Activated T-cell treated with anti-CD3 and anti-CD28 coated beads, Interleukin-2, amount 50 U/mL, for 24 hours (primary cell): ENCODE measurements around the gene MACC1.

Experiments used
- DNase-seq: peaks from one replicate; pipeline ENCODE4 v3.0.0-alpha.2; 2020
- H3K27ac Mint-ChIP-seq: 2 replicates; pipeline ENCODE4 v1.8.0; 2020; ENCODE audit warnings: mild to moderate bottlenecking, mixed read lengths
- H3K27me3 Mint-ChIP-seq: 2 replicates; pipeline ENCODE4 v1.8.0; 2020; ENCODE audit warnings: mixed read lengths
- H3K36me3 Mint-ChIP-seq: 2 replicates; pipeline ENCODE4 v1.8.0; 2020; ENCODE audit warnings: low read depth, mixed read lengths
- H3K4me1 Mint-ChIP-seq: 2 replicates; pipeline ENCODE4 v1.8.0; 2020; ENCODE audit warnings: low read depth, mixed read lengths
- H3K4me3 Mint-ChIP-seq: 2 replicates; pipeline ENCODE4 v1.8.0; 2020; ENCODE audit warnings: mild to moderate bottlenecking, moderate library complexity, mixed read lengths
- H3K9me3 Mint-ChIP-seq: 2 replicates; pipeline ENCODE4 v1.8.0; 2020; ENCODE audit warnings: mixed read lengths

The MACC1 gene

DNA sequence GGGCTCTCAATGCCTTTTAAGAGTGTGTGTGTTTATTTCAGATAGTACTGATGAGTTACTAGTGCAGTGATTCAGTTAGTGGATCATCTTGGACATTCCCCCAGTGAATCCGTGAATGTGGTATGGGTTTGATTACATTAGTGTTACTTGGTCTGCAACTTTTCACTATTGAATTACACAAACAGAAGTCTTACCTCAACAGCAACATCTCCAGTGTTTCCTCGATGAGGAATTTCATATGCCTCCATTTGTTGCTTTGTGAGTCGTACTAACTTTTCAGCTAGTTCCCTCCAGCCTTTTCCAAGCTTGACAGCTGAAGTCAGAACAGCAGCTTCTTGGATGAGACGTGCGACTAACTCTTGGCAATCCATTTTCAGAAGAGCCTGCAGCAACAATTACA is 63.2 kb downstream of the MACC1 start:
- DNase-seq = no peak
- no peaks in the 10 kb centered on the region for H3K27me3 Mint-ChIP-seq
- no peaks in the 10 kb centered on the region for H3K36me3 Mint-ChIP-seq
- no peaks in the 10 kb centered on the region for H3K4me1 Mint-ChIP-seq
- H3K9me3 Mint-ChIP-seq = peaks cover 3% of the 10 kb centered on the region
- no peak overlapping the region for H3K27ac Mint-ChIP-seq
- H3K4me3 Mint-ChIP-seq = no peak overlapping the region

GRCh38 chr7:20153567-20153966 is 63.6 kb downstream of the MACC1 start:
- Mint-ChIP-seq H3K27ac (no peak overlapping the region), H3K27me3 (no peaks in the 10 kb centered on the region), H3K9me3 (peaks cover 3% of the 10 kb centered on the region), H3K4me3 (no peak overlapping the region), H3K36me3 (no peaks in the 10 kb centered on the region), H3K4me1 (no peaks in the 10 kb centered on the region)
- no peak for DNase-seq

- peaks cover 3% of the 10 kb centered on the region for H3K9me3 Mint-ChIP-seq
- no peaks in the 10 kb centered on the region for H3K27me3 Mint-ChIP-seq
- DNase-seq = no peak
- no peaks in the 10 kb centered on the region for H3K4me1 Mint-ChIP-seq
- H3K4me3 Mint-ChIP-seq = no peak overlapping the region
- no peak overlapping the region for H3K27ac Mint-ChIP-seq
- no peaks in the 10 kb centered on the region for H3K36me3 Mint-ChIP-seq
These were observed 64.7 kb downstream of the MACC1 start for GRCh38 chr7:20152511-20152910.

GRCh38 chr7:20151708-20152456 is 65.3 kb downstream of the MACC1 start:
- Mint-ChIP-seq H3K4me1 (no peaks in the 10 kb centered on the region), H3K36me3 (no peaks in the 10 kb centered on the region), H3K4me3 (no peak overlapping the region), H3K9me3 (peaks cover 3% of the 10 kb centered on the region), H3K27me3 (no peaks in the 10 kb centered on the region), H3K27ac (no peak overlapping the region)
- no peak for DNase-seq

GRCh38 chr7:20146451-20146850 is 70.7 kb downstream of the MACC1 start:
- Mint-ChIP-seq H3K27ac (no peak overlapping the region), H3K36me3 (no peaks in the 10 kb centered on the region), H3K27me3 (no peaks in the 10 kb centered on the region), H3K4me1 (no peaks in the 10 kb centered on the region), H3K9me3 (peaks cover 3% of the 10 kb centered on the region), H3K4me3 (no peak overlapping the region)
- no peak for DNase-seq

- Mint-ChIP-seq H3K36me3 (no peaks in the 10 kb centered on the region), H3K4me1 (no peaks in the 10 kb centered on the region), H3K27ac (no peak overlapping the region), H3K27me3 (no peaks in the 10 kb centered on the region), H3K9me3 (no peaks in the 10 kb centered on the region), H3K4me3 (no peak overlapping the region)
- DNase-seq = no peak
These were observed 72.4 kb downstream of the MACC1 start for GRCh38 chr7:20144801-20145200.

DNA sequence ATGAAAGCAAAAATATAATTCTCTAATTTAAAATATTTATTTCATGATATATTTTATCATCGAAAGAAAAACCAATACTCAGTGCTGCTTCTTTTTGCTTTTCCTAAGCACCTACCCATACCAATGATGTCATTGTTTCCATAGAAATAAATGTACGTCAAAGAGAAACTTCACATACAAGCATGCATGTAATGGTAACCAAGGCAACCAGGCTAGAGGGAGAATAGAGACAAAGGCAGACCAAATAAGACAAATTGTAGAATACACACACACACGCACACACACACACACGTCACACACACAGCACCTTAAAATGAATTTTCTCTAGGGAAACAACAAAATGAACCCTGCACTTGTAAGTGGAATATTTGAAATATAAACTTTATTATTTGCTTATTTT is 75.5 kb downstream of the MACC1 start:
- no peak for DNase-seq
- H3K4me3 Mint-ChIP-seq = no peak overlapping the region
- H3K9me3 Mint-ChIP-seq = no peaks in the 10 kb centered on the region
- H3K4me1 Mint-ChIP-seq = no peaks in the 10 kb centered on the region
- no peaks in the 10 kb centered on the region for H3K36me3 Mint-ChIP-seq
- H3K27me3 Mint-ChIP-seq = no peaks in the 10 kb centered on the region
- H3K27ac Mint-ChIP-seq = no peak overlapping the region

GRCh38 chr7:20141002-20141345 is 76.2 kb downstream of the MACC1 start:
- no peak for DNase-seq
- Mint-ChIP-seq H3K4me3 (no peak overlapping the region), H3K27ac (no peak overlapping the region), H3K4me1 (no peaks in the 10 kb centered on the region), H3K27me3 (no peaks in the 10 kb centered on the region), H3K36me3 (no peaks in the 10 kb centered on the region), H3K9me3 (no peaks in the 10 kb centered on the region)

GRCh38 chr7:20140291-20141001 is 76.7 kb downstream of the MACC1 start:
- Mint-ChIP-seq H3K4me3 (no peak overlapping the region), H3K27me3 (no peaks in the 10 kb centered on the region), H3K4me1 (no peaks in the 10 kb centered on the region), H3K9me3 (no peaks in the 10 kb centered on the region), H3K27ac (no peak overlapping the region), H3K36me3 (no peaks in the 10 kb centered on the region)
- DNase-seq = no peak

GRCh38 chr7:20136647-20137046 is 80.5 kb downstream of the MACC1 start:
- H3K36me3 Mint-ChIP-seq = no peaks in the 10 kb centered on the region
- no peaks in the 10 kb centered on the region for H3K9me3 Mint-ChIP-seq
- no peaks in the 10 kb centered on the region for H3K27me3 Mint-ChIP-seq
- no peaks in the 10 kb centered on the region for H3K4me1 Mint-ChIP-seq
- no peak overlapping the region for H3K27ac Mint-ChIP-seq
- H3K4me3 Mint-ChIP-seq = no peak overlapping the region
- DNase-seq = no peak

GRCh38 chr7:20133803-20134202 is 83.4 kb downstream of the MACC1 start:
- no peaks in the 10 kb centered on the region for H3K4me1 Mint-ChIP-seq
- no peak overlapping the region for H3K4me3 Mint-ChIP-seq
- no peak for DNase-seq
- H3K9me3 Mint-ChIP-seq = no peaks in the 10 kb centered on the region
- H3K27me3 Mint-ChIP-seq = no peaks in the 10 kb centered on the region
- H3K36me3 Mint-ChIP-seq = no peaks in the 10 kb centered on the region
- H3K27ac Mint-ChIP-seq = no peak overlapping the region

- no peaks in the 10 kb centered on the region for H3K36me3 Mint-ChIP-seq
- DNase-seq = no peak
- no peaks in the 10 kb centered on the region for H3K4me1 Mint-ChIP-seq
- H3K27ac Mint-ChIP-seq = no peak overlapping the region
- H3K4me3 Mint-ChIP-seq = no peak overlapping the region
- H3K27me3 Mint-ChIP-seq = no peaks in the 10 kb centered on the region
- no peaks in the 10 kb centered on the region for H3K9me3 Mint-ChIP-seq
These were observed 84.6 kb downstream of the MACC1 start for GRCh38 chr7:20132585-20132984.

DNA sequence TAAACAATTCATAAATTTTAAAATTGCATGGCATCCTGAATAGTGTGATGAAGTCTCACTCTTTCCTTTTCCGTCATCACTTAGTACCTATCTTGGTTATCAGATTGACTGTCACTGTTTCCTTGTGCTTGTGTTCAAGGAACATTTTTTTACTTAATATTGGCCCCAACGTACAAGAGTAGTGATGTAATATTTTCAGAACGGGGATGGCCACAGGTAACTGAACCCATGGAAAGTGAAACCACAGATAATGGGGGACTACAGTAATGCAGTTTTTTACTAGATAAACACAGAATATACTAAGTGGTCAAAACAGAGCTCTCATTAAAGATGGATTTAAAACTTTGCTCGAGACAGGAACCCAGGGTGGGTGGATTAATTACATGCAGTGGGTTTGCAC is 85.4 kb downstream of the MACC1 start:
- Mint-ChIP-seq H3K4me1 (no peaks in the 10 kb centered on the region), H3K4me3 (no peak overlapping the region), H3K9me3 (no peaks in the 10 kb centered on the region), H3K27me3 (no peaks in the 10 kb centered on the region), H3K27ac (no peak overlapping the region), H3K36me3 (no peaks in the 10 kb centered on the region)
- no peak for DNase-seq

DNA sequence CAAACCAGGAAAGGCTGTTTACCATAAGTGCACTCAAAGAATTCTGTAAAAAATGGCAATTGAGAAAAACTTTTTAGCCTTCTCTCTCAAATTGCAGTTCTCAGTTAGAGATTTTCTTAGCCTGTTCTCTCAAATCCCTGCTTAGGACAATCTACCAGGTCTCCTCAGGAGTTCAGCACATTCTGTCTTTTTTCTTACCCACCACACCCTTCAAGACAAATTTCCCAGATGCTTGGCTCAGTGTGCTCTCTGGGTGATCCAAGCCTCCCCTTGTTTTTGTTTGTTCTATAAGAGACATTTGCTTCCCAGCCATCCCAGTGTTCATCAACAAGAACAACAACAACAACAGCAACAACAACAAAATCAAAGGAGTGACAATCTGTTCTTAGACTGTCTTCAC is 87.3 kb downstream of the MACC1 start:
- no peaks in the 10 kb centered on the region for H3K27me3 Mint-ChIP-seq
- H3K4me1 Mint-ChIP-seq = no peaks in the 10 kb centered on the region
- no peaks in the 10 kb centered on the region for H3K36me3 Mint-ChIP-seq
- no peaks in the 10 kb centered on the region for H3K9me3 Mint-ChIP-seq
- no peak overlapping the region for H3K27ac Mint-ChIP-seq
- no peak overlapping the region for H3K4me3 Mint-ChIP-seq
- no peak for DNase-seq

DNA sequence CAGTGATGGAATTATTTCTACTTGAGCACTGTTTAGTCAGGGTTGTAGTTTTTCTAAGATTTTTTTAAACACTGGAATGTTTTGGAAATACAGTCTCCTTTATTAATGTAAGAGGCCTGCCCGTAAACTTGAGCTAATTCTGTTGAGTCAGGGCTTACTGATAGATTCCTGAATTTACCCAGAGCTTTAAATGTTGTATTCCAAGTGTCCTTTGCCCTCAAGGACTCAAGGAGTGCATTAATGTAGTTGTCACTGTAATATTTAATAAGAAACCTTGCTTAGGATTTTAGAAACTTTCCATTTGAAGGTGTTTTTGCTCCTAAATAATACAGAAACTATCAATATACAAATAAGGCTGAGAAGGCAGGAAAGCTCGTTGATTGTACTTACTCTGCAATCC is 89.2 kb downstream of the MACC1 start:
- Mint-ChIP-seq H3K27me3 (no peaks in the 10 kb centered on the region), H3K9me3 (no peaks in the 10 kb centered on the region), H3K4me3 (no peak overlapping the region), H3K36me3 (no peaks in the 10 kb centered on the region), H3K4me1 (no peaks in the 10 kb centered on the region), H3K27ac (no peak overlapping the region)
- DNase-seq = no peak
